ENCODE results near the gene CCDC71.
A peak's percentile ranks its signal among the peaks of the same experiment; 100 is the strongest.

CCDC71 gene

DNA sequence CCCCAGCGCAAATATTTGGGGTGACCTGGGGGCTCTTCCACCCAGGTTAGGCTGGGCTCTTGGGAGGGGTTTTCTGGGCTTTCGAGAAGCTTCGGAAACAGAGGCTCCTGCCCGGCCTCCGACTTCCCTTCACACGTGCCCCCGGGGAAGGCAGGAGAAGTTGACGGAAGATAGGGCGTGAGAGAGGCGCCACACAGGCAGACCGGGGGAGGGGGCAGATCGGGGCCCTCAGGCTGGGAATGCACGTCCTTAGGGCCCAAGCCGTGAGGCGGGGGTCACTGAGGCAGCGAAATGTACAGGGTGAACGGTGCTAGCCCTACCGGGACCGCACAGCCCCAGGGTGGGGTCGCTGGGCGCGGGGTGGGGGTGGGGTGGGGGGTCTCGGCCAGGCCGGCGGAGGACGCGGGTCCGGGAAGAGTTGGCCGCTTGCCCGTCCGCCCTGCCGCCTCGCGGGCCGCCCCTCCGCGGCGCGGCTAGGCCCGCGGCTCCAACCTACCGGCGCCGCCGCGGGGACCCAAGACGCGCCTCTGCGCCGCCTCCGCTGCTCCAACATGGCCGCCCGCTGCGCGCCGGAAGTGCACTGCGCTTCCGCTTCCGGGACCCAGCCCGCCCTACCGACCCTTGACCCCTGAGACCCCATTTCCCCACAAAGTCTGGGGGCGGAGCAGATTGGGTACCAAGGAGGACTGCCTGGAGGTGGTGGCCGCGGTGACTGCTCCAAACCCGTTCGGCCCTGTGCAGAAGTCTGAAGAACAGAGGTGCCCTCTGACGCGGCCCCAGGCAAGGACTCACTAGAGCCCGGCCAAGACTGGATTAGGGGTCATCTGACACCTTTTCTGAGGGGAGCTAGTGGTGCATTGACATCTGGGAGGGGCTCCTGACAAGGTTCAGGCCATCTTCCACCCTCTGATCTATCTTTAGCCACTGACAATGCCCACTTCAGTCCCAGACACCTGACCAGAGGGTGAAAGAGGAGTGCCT is at the start of gene CCDC71:
Gene CCDC71, minus strand, starts transcription at position 561 of the 981 bp plus-strand sequence. CDS start 2,123 bp downstream, outside the sequence.
- peak; percentile 56 to 70 for DNase-seq

DNA sequence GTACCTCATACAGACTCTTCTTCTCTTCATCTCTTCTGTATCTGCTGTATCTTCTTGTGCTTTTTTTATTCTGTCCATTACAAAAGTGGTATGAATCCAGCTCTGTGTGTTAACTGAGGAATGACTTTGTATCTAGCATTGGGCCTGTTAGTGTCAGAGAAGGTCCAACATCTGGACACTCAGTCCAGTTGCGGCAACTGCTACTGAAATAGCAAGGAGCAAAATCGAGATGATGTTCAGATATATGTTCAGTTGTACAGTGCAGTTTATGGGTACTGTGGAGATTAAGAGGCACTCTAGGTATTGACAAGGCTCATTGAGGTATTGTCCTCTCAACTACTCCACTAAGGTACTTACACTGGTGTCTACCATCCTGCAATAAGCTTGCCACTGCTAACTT is 47.9 kb upstream of the CCDC71 start:
- DNase-seq: no peak

DNA sequence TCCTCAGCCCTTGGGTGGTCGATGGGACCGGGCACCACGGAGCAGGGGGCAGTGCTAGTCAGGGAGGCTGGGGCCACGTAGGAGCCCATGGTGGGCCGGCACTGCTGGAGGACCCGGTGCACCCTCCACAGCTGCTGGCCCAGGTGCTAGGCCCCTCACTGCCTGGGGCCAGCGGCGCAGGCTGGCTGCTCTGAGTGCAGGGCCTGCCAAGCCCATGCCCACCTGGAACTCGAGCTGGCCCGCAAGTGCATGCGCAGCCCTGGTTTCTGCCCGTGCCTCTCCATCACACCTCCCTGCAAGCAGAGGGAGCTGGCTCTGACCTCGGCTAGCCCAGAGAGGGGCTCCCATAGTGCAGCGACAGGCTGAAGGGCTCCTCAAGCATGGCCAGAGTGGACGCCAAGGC is 47.4 kb upstream of the CCDC71 start:
- DNase-seq: no peak

DNA sequence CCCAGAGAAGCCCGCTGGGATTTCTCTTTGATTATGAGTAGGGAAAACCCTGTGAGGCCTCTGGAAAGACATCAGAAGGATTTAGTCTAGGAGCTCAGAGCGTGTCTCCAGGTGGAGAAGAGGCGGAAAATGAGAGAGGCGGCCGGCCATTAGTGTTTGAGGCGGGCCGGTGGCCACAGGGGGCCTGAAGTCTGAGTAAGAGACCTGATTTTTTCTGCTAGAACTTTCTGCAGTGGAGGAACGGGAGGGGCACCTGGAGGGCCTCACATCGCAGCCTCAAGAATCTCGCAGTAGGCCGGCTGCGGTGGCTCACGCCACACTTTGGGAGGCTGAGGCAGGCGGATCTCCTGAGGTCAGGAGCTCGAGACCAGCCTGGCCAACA is 33.8 kb upstream of the CCDC71 start:
- DNase-seq: no peak

DNA sequence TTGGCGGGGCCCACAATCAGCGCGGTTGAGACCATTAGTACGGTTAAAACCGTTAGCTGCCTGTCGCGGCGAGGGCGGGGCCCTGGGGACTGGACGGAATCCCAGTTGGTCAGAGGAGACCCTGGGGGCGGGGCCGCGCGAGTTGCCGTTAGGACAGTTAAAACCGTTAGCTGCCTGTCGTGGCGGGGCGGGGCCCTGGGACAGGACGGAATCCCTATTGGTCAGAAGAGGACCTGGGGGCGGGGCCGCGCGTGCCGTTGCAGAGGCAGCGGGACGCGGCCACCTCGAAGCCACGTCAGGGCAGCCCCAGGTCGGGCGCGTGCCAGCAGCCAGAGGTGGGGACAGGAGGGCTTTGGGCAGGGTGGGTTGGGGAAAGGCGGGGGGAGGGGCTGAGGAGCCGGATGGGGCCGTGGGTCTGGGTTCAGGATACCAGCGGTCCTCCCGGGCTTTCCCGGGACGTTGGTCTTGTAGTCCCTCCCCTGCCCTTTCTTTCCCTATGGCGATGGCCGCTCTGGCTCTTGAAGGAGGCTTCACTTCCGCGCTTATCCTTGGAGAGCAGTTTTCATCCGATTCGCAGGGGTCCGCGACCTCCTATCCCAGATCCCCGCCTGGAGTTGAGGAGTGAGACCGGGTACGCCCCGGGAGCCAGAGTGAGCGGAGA is 33.2 kb upstream of the CCDC71 start:
- no peak for DNase-seq

DNA sequence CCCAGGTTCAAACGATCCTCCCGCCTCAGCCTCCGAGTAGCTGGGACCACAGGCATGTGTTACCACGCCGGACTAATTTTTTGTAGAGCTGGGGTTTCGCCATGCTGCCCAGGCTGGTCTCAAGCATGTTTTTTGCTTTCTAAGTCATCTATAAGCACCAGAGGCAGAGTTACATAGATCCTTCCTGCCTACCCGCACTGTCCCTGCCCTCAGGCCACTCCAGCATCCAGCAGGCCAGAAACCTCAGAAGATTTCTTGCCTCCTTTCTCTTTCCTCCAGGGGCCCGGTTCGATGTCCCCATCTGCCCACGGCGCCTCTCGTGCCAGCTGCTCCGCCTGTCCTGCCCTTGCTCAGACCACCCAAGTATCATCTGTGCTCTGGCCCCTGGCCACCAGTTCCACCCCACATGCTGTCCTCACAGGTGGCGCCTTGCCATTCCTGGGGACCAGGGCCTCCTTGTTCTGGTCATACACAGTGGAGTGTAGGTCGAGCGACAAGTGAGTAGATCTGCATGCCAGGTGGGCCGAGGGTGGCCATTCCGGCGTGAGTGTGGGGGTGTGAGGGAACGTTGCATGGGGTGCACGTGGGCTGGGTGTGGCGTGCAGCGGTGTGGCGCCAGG is 32.6 kb upstream of the CCDC71 start:
- no peak for DNase-seq

DNA sequence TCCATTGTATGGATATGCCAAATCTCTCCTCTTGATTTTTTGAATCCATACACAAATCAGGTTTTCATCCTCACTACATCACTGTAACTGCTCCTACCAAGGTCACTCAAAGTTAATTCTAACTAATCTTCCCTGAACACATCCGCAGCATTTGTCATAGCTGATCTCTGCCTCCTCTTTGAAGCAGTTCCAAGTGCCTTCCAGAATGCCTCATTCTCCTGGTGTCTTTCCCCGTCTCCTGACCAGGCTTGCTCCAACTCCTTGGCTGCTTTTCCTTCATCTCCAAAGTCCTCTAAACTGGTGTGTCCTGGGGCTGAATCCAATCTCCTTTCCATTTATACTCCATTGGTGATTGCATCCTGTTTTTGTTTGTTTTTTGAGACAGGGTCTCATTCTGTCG is 32.0 kb upstream of the CCDC71 start:
- DNase-seq: no peak

DNA sequence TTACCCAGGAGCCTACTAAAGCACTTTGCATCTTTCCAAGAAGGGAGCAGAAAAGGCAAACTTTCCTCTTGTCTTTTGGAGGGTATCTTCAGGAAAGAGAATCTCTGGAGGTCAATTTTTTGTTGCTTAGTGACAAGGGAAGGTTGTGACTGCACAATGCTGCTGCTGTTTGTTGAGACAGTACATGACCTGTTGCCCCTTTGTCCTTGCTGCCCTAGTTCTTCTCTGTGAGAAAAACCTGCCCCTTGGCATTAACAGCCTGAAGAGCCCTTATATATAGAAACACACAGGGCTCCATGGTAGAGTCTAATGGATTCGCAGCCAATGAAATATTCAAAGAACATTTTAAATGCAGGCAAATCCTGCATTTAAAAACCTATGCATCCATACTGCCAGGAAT is 25.6 kb upstream of the CCDC71 start:
- DNase-seq: no peak

DNA sequence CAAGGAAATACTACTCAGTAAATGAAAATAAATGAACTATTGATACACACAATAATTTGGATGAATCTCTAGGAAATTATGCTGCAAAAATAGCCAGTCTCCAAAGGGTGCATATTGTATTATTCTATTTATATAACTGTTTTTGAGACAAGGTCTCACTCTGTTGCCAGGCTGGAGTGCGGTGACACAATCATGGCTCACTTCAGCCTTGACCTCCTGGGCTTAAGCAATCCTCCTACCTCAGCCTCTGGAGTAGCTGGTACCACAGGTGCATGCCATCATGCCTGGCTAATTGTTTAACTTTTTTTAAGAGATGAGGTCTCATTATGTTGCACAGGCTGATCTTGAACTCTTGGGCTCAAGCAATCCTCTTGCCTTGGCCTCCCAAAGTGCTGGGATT is 17.7 kb upstream of the CCDC71 start:
- no peak for DNase-seq

DNA sequence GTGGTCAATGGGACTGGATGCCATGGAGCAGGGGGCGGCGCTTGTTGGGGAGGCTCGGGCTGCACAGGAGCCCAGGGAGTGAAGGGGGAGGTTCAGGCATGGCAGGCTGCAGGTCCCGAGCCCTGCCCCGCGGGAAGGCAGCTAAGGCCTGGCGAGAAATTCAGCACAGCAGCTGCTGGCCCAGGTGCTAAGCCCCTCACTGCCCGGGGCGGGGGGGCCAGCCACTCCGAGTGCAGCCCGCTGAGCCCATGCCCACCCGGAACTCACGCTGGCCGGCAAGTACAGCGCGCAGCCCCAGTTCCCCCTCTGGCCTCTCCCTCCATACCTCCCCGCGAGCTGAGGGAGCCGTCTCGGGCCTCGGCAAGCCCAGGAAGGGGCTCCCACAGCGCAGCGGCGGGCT is 16.6 kb upstream of the CCDC71 start:
- no peak for DNase-seq

DNA sequence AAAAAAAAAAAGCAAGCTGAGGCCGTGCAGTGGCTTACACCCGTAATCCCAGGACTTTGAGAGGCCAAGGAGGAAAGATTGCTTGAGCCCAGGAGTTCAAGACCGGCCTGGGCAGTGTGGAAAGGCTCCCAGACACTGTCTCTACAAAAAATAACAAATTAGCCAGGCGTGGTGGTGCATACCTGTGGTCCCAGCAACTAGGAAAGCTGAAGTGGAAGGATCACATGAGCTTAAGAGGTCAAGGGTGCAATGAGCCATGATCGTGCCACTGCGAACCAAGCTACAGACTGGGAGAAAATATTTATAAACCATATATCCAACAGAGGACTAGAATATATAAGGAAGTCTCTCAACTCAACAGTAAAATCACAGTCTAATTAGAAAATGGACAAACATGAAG is 15.2 kb upstream of the CCDC71 start:
- no peak for DNase-seq

DNA sequence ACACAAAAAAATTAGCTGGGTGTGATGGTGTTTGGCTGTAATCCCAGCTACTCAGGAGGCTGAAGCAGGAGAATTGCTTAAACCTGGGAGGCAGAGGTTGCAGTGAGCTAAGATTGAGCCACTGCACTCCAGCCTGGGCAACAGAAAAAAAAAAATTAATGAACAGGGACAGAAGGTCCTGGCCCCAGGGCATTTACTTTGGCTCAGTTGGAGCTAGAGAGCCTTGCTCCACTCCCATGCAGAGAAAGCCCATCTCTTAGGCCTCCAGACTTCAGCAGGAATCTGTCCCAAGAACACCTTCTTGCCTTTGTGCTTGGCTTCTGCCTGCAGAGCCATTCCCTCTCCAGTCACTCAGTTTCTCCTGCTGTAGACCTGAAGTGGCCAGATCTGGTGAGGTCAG is 14.0 kb upstream of the CCDC71 start:
- DNase-seq: no peak

DNA sequence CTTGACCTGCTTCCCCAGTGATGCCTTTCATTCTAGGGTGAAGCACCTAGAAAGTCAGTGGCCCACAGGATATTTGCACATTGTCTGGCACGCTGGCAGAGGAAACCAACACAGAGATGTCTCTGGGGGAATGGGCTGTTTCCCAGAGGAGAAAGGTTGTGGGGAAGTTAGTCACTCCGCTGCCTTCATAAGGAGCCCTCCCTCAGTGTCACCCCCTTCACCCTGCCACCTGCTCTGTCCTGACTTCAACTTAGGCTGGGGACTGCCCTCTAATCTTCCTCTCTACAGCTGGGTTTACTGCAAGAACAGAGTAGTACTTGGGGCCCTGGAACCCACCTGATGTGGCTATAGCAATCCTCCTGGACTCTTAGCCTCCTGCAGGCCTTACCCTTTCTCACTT is 10.9 kb upstream of the CCDC71 start:
- DNase-seq: no peak

DNA sequence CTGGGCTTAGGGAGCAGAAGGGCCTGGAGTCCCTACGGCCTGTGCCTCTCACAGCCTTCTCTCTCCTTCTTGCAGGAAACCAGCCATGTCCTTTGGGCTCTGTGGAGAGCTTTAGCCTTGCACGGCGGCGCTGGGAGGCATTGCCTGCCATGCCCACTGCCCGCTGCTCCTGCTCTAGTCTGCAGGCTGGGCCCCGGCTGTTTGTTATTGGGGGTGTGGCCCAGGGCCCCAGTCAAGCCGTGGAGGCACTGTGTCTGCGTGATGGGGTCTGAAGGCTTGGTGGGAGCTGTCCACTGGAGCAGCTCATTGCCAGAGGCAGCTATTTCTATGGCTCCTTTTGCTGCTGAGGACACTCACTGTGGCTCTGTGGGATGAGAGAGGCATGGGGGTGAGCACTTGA is 9.4 kb upstream of the CCDC71 start:
- no peak for DNase-seq

DNA sequence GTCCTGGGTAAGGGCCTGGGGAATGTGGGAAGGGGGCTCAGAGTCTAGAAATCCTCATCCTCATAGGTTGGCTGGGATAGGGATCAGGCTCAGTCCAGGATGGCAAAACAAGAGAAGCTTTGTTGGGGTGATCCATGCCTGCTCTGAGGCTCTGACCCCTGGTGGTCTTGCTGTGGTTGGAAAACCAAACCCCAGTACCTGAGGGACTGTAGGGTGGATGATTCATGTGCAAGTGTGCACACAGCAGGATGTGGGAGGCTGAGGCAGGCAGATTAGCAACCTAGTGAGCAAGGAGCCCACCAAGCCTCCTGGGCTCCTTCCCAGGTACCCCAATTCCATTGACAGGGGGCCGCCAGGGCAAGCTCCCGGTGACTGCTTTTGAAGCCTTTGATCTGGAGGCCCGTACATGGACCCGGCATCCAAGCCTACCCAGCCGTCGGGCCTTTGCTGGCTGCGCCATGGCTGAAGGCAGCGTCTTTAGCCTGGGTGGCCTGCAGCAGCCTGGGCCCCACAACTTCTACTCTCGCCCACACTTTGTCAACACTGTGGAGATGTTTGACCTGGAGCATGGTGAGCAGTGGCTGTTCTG is 8.4 kb upstream of the CCDC71 start:
- no peak for DNase-seq

DNA sequence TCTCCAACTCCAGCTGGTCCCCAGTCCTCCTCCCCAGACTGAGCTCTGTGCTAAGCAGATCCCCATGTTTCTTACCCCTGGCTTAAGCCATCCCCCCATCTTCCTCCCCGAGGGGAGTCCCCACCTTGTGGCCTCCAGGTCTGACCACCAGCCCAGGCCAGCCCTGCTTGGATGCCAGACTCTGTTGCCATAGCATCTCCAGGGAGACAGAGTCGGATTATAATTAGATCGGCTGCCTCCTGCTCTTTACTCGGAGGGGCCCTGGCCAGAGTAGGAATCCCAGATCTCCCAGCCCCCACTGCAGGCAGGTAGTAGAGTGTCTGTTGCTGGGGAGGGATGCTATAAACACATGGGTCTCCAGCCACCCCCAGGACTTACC is 7.7 kb upstream of the CCDC71 start:
- DNase-seq: no peak

DNA sequence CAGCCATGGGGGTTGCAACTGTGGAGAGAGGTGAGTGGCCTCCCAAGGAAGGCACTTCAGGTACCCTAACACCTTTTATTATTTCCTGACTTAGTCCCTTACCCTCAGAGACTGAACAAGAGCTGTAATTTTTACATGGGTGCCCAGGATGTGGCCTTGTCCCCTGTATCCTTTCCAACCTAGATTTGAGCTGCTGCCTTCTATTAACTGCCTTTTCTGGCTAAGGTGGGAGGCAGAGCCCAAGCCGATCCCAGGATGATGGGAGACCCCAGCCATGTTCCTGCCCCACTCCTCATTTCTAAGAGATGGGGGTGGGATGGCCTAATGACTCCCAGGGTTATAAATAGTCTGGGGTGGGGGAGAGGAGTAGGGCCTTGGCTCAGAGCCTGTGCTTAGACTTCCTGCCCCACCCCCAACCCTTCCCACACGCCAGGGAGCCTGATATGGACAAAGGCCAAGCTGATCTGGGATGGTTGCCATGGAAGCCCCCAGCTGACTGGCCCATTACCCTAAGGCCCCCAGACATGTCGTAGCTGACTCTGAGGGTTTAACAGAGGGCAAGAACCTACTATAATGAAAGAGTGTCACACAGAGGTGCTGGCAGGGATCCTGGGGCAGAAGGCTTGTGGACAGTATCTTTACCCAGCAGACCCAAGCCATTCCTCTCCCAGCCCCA is 7.1 kb upstream of the CCDC71 start:
- DNase-seq: peak; percentile 23 to 37

DNA sequence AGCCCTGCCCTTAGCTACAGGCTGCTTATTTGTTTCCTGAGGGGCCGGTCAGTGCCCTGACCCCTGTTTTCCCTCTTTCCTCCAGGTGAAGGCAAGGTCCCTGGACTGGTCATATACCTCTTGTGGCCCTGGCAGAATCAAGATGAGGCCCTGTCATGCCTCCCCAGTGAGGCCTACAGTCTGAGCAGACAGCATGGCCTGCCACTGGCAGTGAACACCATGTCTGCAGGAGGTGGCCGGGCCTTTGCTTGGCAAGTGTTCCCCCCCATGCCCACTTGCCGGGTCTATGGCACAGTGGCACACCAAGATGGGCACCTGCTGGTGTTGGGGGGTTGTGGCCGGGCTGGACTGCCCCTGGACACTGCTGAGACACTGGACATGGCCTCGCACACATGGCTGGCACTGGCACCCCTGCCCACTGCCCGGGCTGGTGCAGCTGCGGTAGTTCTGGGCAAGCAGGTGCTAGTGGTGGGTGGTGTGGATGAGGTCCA is 6.5 kb upstream of the CCDC71 start:
- DNase-seq: no peak

DNA sequence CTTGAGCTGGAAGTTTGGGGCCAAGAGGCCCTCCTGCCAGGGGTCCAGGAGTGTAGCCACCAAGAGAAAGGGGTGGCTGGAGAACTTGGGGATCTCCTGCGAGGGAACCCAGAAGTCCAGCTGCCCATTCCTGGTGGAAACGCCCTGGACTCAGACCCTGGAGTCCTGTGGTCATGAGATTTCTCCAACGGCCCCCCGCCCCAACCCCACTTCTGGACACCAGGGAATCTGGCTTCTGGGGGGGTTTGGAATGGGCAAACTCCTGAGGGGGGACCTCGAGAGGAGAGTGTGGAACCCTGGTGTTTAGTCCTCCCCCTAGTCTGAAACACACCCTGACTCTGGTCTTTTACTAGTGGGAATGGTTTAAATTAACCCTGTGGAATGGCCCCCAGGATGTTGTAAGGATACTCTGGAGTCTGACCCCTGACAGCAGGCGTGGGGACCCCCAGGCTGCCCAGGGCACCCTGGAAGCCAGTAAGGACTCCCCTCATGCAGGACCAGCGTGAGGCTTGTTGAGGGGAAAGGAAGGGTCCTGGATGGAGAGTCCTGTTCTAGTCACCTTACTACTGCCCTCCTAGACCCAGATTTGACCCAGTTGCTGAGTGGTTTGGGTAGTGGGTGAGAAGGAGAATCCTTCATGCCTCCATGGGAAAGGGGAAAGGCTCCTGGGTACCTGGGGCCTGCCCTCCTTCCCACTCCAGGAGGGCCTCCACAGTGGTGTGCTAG is 5.8 kb upstream of the CCDC71 start:
- no peak for DNase-seq

DNA sequence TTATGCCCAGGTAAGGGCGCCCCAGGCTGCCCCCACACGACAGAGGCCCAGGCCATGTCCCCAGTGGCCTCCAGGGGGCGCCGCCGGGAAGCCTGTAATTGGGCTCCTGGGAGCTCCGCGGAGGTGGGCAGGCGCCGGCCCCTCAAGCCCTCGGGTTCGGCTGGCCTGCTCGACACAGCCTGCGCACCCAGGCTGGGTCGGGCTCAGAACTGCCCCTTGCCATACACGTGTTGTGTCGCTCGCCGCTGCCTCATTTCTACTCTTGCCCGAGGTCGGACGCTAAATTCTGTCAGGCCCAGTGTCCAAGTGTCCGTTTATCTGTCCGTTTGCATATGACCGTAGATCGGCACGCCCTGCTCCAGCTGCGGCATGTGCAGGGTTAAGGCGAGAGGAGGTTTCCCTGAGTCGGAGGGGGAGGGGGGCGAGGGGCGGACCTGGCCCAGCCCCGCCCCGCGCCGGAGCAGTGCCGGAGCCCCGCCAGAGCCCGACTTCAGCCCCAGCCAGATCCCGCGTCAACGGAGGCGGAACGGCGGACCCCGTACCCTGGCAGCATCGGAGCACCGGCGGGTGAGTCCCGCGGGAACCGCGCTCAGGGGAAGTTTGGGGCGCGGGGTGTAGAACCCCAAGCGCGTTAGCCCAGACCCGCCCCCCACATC is 5.1 kb upstream of the CCDC71 start, which contains the start of gene KLHDC8B:
Gene KLHDC8B, plus strand, starts transcription at position 480 of the 656 bp plus-strand sequence. CDS start 1,172 bp downstream, outside the sequence.
- peak; percentile 36 to 58 for DNase-seq

DNA sequence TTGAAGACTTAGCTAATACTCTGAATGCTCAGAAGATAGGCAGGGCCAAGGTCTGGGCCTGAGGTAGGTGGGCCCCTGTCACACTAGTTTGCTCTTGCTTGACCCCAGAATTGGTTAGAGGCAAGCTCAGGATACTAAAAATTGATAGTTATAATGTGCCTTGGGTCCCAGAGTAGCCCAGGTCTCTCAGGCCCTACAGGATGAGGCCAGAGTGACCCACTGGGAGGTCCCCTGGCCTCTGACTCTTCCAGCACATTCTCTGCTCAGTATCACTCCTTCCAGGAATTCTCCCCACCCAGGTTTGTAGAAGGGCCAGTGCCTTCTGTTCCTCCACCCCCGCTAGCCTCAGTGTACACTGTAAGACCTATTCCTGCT is 4.6 kb upstream of the CCDC71 start:
- no peak for DNase-seq
